ENCODE data around the gene NELFA. TPM values are rescaled to one million over a fixed set of nuclear protein-coding genes. Genes with fewer than 3 reads are reported as not detected.

The NELFA gene
- total and polyA plus RNA-seq, 4 donors = 14.0 to 54.5 (median 36.9) TPM

- Histone ChIP-seq H3K4me3 (ENCODE audit: low read depth, low read length) (no peak overlapping the region), H3K9me3 (ENCODE audit: control insufficient read depth, insufficient read depth, low read length) (no peaks in the 10 kb centered on the region), H3K36me3 (ENCODE audit: control insufficient read depth, insufficient read depth, low read length) (peaks cover 46% of the 10 kb centered on the region), H3K27me3 (ENCODE audit: control insufficient read depth, insufficient read depth, low read length) (no peaks in the 10 kb centered on the region), H3K27ac (ENCODE audit: low read depth, low read length) (no peak overlapping the region), H3K4me1 (ENCODE audit: control insufficient read depth, insufficient read depth, low read length) (peaks cover 32% of the 10 kb centered on the region)
- WGBS (ENCODE audit: insufficient coverage) = 39% methylated on average over 56 of the region's 57 CpGs
- no peak for DNase-seq (ENCODE audit: low read depth in 4 of 6, low spot score in 6 of 6)
Measured at GRCh38 chr4:2047031-2047660, 38.4 kb upstream of the NELFA start.

GRCh38 chr4:2046031-2046961 lies 37.5 kb upstream of the NELFA start:
- Histone ChIP-seq H3K27ac (ENCODE audit: low read depth, low read length) (no peak overlapping the region), H3K4me3 (ENCODE audit: low read depth, low read length) (no peak overlapping the region), H3K9me3 (ENCODE audit: control insufficient read depth, insufficient read depth, low read length) (no peaks in the 10 kb centered on the region), H3K27me3 (ENCODE audit: control insufficient read depth, insufficient read depth, low read length) (peaks cover 4% of the 10 kb centered on the region), H3K36me3 (ENCODE audit: control insufficient read depth, insufficient read depth, low read length) (peaks cover 44% of the 10 kb centered on the region), H3K4me1 (ENCODE audit: control insufficient read depth, insufficient read depth, low read length) (peaks cover 37% of the 10 kb centered on the region)
- DNase-seq (ENCODE audit: low read depth in 4 of 6, low spot score in 6 of 6) = peak in 1 of 6 donors; percentile 18
- 58% methylated on average over 19 of the region's 28 CpGs for WGBS (ENCODE audit: insufficient coverage)

DNA sequence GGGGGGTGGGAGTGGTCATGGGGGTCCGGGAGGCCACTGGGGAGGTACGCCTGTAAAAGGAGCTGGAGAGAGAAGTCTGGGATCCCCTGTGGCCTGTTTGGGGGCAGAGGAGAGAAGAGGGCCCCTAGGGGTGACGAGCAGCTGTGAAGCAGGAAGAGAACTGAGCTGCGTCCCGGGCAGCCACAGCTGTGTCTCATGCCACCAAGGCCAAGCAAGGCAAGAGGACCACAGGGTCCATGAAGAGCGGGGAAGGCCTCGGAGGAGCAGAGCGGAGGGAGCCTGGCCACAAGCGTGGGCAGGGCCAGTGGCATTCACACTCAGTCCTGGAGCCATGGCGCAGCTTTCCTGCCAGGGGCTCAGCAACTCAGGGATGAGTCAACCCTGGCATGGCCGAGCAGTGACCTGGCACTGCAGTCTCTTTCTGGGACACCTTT lies 36.8 kb upstream of the NELFA start:
- Histone ChIP-seq H3K4me1 (ENCODE audit: control insufficient read depth, insufficient read depth, low read length) (peaks cover 42% of the 10 kb centered on the region), H3K27ac (ENCODE audit: low read depth, low read length) (no peak overlapping the region), H3K36me3 (ENCODE audit: control insufficient read depth, insufficient read depth, low read length) (peaks cover 40% of the 10 kb centered on the region), H3K4me3 (ENCODE audit: low read depth, low read length) (no peak overlapping the region), H3K27me3 (ENCODE audit: control insufficient read depth, insufficient read depth, low read length) (peaks cover 10% of the 10 kb centered on the region), H3K9me3 (ENCODE audit: control insufficient read depth, insufficient read depth, low read length) (no peaks in the 10 kb centered on the region)
- WGBS (ENCODE audit: insufficient coverage) = 78% methylated on average over 11 of the region's 11 CpGs
- no peak for DNase-seq (ENCODE audit: low read depth in 4 of 6, low spot score in 6 of 6)

GRCh38 chr4:2044542-2045517 lies 36.1 kb upstream of the NELFA start:
- Histone ChIP-seq H3K4me3 (ENCODE audit: low read depth, low read length) (no peak overlapping the region), H3K27me3 (ENCODE audit: control insufficient read depth, insufficient read depth, low read length) (peaks cover 10% of the 10 kb centered on the region), H3K4me1 (ENCODE audit: control insufficient read depth, insufficient read depth, low read length) (peaks cover 47% of the 10 kb centered on the region), H3K9me3 (ENCODE audit: control insufficient read depth, insufficient read depth, low read length) (no peaks in the 10 kb centered on the region), H3K36me3 (ENCODE audit: control insufficient read depth, insufficient read depth, low read length) (peaks cover 40% of the 10 kb centered on the region), H3K27ac (ENCODE audit: low read depth, low read length) (no peak overlapping the region)
- 85% methylated on average over 18 of the region's 18 CpGs for WGBS (ENCODE audit: insufficient coverage)
- no peak for DNase-seq (ENCODE audit: low read depth in 4 of 6, low spot score in 6 of 6)

- H3K4me1 ChIP-seq (ENCODE audit: control insufficient read depth, insufficient read depth, low read length) = peaks cover 47% of the 10 kb centered on the region
- WGBS (ENCODE audit: insufficient coverage) = 95% methylated on average over 5 of the region's 6 CpGs
- peaks cover 10% of the 10 kb centered on the region for H3K27me3 ChIP-seq (ENCODE audit: control insufficient read depth, insufficient read depth, low read length)
Measured at GRCh38 chr4:2044119-2044485, 35.3 kb upstream of the NELFA start.

GRCh38 chr4:2043396-2044118 lies 34.8 kb upstream of the NELFA start:
- 89% methylated on average over 16 of the region's 18 CpGs for WGBS (ENCODE audit: insufficient coverage)
- Histone ChIP-seq H3K27ac (ENCODE audit: low read depth, low read length) (no peak overlapping the region), H3K36me3 (ENCODE audit: control insufficient read depth, insufficient read depth, low read length) (peaks cover 34% of the 10 kb centered on the region), H3K9me3 (ENCODE audit: control insufficient read depth, insufficient read depth, low read length) (no peaks in the 10 kb centered on the region), H3K4me3 (ENCODE audit: low read depth, low read length) (no peak overlapping the region), H3K27me3 (ENCODE audit: control insufficient read depth, insufficient read depth, low read length) (peaks cover 10% of the 10 kb centered on the region), H3K4me1 (ENCODE audit: control insufficient read depth, insufficient read depth, low read length) (peaks cover 47% of the 10 kb centered on the region)
- no peak for DNase-seq (ENCODE audit: low read depth in 4 of 6, low spot score in 6 of 6)

More at GRCh38 chr4:2044119-2044485, 35.3 kb upstream of the NELFA start:
- H3K4me3 ChIP-seq (ENCODE audit: low read depth, low read length) = no peak overlapping the region
- no peak overlapping the region for H3K27ac ChIP-seq (ENCODE audit: low read depth, low read length)
- H3K36me3 ChIP-seq (ENCODE audit: control insufficient read depth, insufficient read depth, low read length) = peaks cover 40% of the 10 kb centered on the region
- no peak for DNase-seq (ENCODE audit: low read depth in 4 of 6, low spot score in 6 of 6)
- H3K9me3 ChIP-seq (ENCODE audit: control insufficient read depth, insufficient read depth, low read length) = no peaks in the 10 kb centered on the region

GRCh38 chr4:2042947-2043395 lies 34.2 kb upstream of the NELFA start:
- Histone ChIP-seq H3K4me3 (ENCODE audit: low read depth, low read length) (peak overlapping the region; percentile 27), H3K36me3 (ENCODE audit: control insufficient read depth, insufficient read depth, low read length) (peaks cover 28% of the 10 kb centered on the region), H3K27ac (ENCODE audit: low read depth, low read length) (no peak overlapping the region), H3K27me3 (ENCODE audit: control insufficient read depth, insufficient read depth, low read length) (peaks cover 10% of the 10 kb centered on the region), H3K4me1 (ENCODE audit: control insufficient read depth, insufficient read depth, low read length) (peaks cover 47% of the 10 kb centered on the region), H3K9me3 (ENCODE audit: control insufficient read depth, insufficient read depth, low read length) (no peaks in the 10 kb centered on the region)
- 68% methylated on average over 6 of the region's 8 CpGs for WGBS (ENCODE audit: insufficient coverage)
- peak in 1 of 6 donors; percentile 5 for DNase-seq (ENCODE audit: low read depth in 4 of 6, low spot score in 6 of 6)

GRCh38 chr4:2042204-2042946 lies 33.6 kb upstream of the NELFA start:
- WGBS (ENCODE audit: insufficient coverage) = 1% methylated on average over 64 of the region's 80 CpGs
- Histone ChIP-seq H3K27me3 (ENCODE audit: control insufficient read depth, insufficient read depth, low read length) (peaks cover 10% of the 10 kb centered on the region), H3K9me3 (ENCODE audit: control insufficient read depth, insufficient read depth, low read length) (no peaks in the 10 kb centered on the region), H3K27ac (ENCODE audit: low read depth, low read length) (no peak overlapping the region), H3K4me3 (ENCODE audit: low read depth, low read length) (peak overlapping the region; percentile 71), H3K4me1 (ENCODE audit: control insufficient read depth, insufficient read depth, low read length) (peaks cover 47% of the 10 kb centered on the region), H3K36me3 (ENCODE audit: control insufficient read depth, insufficient read depth, low read length) (peaks cover 23% of the 10 kb centered on the region)
- DNase-seq (ENCODE audit: low read depth in 4 of 6, low spot score in 6 of 6) = peak in 2 of 6 donors; percentile 43 to 49
